ENCODE data around the gene FAM53B. TPM values are rescaled to one million over a fixed set of nuclear protein-coding genes. Genes with fewer than 3 reads are reported as not detected.

The FAM53B gene
- total RNA-seq, 1 experiment from 2014 or later: 13.7 TPM

DNA sequence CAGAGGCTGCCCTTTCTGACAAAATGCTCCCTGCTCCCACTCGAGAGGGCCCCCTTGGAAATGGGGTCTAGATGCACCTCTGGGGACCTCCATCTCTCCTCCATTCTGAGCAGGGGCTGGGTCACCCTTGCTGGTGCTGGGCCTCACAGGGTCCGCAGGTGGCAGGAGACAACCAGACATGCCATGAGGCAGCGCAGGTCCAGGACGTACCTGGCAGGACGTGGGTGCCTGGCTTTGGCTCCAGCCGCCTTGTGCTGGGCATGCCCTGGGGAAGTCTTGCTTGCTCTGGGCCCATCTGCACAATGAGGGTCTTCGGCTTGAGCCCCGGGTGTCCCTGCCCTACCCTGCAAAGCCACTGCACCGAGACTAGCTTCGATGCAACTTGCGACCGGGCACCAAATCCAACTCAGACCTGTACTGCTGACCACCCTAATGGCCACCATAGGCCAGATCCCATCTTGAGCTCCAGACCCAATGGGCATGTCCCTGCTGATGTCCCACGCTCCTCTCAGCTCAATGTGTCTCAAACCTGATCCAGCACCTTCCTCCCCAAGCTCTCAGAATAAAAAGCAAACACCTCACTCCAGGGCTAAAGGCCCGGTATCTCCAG is 107.0 kb downstream of the FAM53B start:
- BruUV-seq (replicated peaks): no TSS peak

DNA sequence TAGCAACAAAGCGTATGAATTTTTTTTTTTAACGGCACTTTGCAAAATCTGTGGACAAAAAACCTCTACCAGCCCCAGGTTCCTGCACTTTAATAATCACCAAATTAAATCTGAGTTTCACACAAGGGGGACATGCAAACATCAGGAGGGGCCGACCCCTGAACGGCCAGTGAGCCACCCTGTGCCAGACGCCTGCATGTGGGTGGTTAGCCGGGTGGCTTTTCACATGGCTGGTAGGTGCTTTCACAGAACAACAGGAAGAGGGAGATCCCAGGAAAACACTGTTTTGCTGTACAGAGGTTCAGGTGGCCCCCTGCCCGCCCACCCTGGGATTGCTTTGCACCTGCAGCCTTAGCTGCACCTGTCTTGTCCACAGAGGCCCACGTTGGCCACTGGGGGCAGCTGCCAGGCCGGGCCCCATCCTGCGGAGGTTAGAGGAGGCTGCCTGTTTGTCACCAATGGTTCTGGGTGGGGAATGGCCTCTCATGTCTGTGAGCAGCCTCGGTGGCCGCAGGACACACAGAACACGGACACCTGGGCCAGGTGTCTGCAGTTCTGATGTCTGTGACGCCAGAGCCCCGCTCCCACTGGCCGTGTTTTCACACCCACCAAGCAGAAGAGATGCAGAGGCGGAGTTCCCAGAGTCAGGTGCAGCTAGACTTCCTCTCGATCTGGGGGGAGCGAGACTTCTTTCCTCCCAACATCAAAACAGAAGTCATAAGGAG is 107.7 kb downstream of the FAM53B start:
- Histone ChIP-seq H3K9me3 (no peaks in the 10 kb centered on the region), H3K4me3 (ENCODE audit: low read depth, low read length) (no peak overlapping the region), H3K27me3 (replicated peaks; ENCODE audit: control insufficient read depth, insufficient read depth, low read length) (no peaks in the 10 kb centered on the region), H3K36me3 (ENCODE audit: control insufficient read depth, insufficient read depth, low read length) (no peaks in the 10 kb centered on the region; the same call in 1 of the 2 replicates), H3K4me1 (no peaks in the 10 kb centered on the region)
- TF ChIP-seq, protein P1, sequence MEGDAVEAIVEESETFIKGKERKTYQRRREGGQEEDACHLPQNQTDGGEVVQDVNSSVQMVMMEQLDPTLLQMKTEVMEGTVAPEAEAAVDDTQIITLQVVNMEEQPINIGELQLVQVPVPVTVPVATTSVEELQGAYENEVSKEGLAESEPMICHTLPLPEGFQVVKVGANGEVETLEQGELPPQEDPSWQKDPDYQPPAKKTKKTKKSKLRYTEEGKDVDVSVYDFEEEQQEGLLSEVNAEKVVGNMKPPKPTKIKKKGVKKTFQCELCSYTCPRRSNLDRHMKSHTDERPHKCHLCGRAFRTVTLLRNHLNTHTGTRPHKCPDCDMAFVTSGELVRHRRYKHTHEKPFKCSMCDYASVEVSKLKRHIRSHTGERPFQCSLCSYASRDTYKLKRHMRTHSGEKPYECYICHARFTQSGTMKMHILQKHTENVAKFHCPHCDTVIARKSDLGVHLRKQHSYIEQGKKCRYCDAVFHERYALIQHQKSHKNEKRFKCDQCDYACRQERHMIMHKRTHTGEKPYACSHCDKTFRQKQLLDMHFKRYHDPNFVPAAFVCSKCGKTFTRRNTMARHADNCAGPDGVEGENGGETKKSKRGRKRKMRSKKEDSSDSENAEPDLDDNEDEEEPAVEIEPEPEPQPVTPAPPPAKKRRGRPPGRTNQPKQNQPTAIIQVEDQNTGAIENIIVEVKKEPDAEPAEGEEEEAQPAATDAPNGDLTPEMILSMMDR (IDR thresholded peaks at IDR 0.05; ENCODE audit: insufficient read depth in 1 of 2, low read depth in 1 of 2, low read length in 1 of 2, severe bottlenecking in 1 of 2, unreplicated experiment in 1 of 2): peak; percentile 7 to 30
- ChIA-PET POLR2A (no interaction called here), CTCF (interaction anchor here (0.6 to 0.8 kb wide), 2 partner anchors 37 to 805 kb away, joined by 3 read pairs; no protein-coding TSS in a partner anchor)
- no peak overlapping the region for H3K27ac Mint-ChIP-seq (ENCODE audit: unreplicated experiment)
- no TSS peak for BruUV-seq (replicated peaks)
- no peak overlapping the region for H3K4me3 Mint-ChIP-seq (ENCODE audit: unreplicated experiment)
- no peaks in the 10 kb centered on the region for H3K36me3 Mint-ChIP-seq (ENCODE audit: insufficient read depth, unreplicated experiment)
- no peaks in the 10 kb centered on the region for H3K27me3 Mint-ChIP-seq (ENCODE audit: insufficient read depth, unreplicated experiment)
- no peak for DNase-seq
- no peaks in the 10 kb centered on the region for H3K4me1 Mint-ChIP-seq (ENCODE audit: low read depth, unreplicated experiment)
- H3K9me3 Mint-ChIP-seq (ENCODE audit: unreplicated experiment): no peaks in the 10 kb centered on the region
- intact Hi-C loops (cut with micrococcal nuclease; ENCODE audit: unreplicated experiment): no loop called here

More for the DNA sequence above, 107.0 kb downstream of the FAM53B start:
- H3K36me3 Mint-ChIP-seq (ENCODE audit: insufficient read depth, unreplicated experiment): no peaks in the 10 kb centered on the region
- no peak overlapping the region for H3K4me3 ChIP-seq (ENCODE audit: low read depth, low read length)
- ChIA-PET CTCF (no interaction called here), POLR2A (no interaction called here)
- DNase-seq: no peak
- TF ChIP-seq, protein P1 (IDR thresholded peaks at IDR 0.05; ENCODE audit: insufficient read depth in 1 of 2, low read depth in 1 of 2, low read length in 1 of 2, severe bottlenecking in 1 of 2, unreplicated experiment in 1 of 2): no peak
- no peak overlapping the region for H3K27ac Mint-ChIP-seq (ENCODE audit: unreplicated experiment)
- H3K9me3 ChIP-seq: no peaks in the 10 kb centered on the region
- H3K9me3 Mint-ChIP-seq (ENCODE audit: unreplicated experiment): no peaks in the 10 kb centered on the region
- H3K4me1 Mint-ChIP-seq (ENCODE audit: low read depth, unreplicated experiment): no peaks in the 10 kb centered on the region
- H3K27me3 ChIP-seq (replicated peaks; ENCODE audit: control insufficient read depth, insufficient read depth, low read length): no peaks in the 10 kb centered on the region
- H3K27me3 Mint-ChIP-seq (ENCODE audit: insufficient read depth, unreplicated experiment): no peaks in the 10 kb centered on the region
- no peaks in the 10 kb centered on the region for H3K4me1 ChIP-seq
- intact Hi-C loops (cut with micrococcal nuclease; ENCODE audit: unreplicated experiment): no loop called here
- no peaks in the 10 kb centered on the region; the same call in 1 of the 2 replicates for H3K36me3 ChIP-seq (ENCODE audit: control insufficient read depth, insufficient read depth, low read length)
- no peak overlapping the region for H3K4me3 Mint-ChIP-seq (ENCODE audit: unreplicated experiment)

DNA sequence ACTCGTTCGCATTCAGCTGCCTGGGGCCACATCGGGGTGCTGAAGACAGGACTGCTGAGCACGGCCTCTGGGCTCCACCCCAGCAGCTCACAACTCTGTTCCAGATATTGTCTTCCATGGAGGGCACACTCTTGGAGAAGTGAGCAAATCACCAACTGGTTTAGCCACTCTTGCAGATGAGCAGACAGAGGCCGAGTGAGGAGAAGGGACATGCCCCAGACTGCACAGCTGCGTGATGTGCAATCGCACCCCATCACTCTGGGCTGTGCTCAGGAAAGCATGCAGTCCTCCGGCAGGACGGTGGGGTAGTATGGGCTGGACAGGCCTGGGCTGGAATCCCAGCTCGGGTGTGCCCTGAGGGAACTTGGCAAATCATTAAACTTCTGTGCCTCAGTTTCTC is 111.6 kb downstream of the FAM53B start:
- H3K4me1 ChIP-seq: no peaks in the 10 kb centered on the region
- TF ChIP-seq, protein P1 (IDR thresholded peaks at IDR 0.05; ENCODE audit: insufficient read depth in 1 of 2, low read depth in 1 of 2, low read length in 1 of 2, severe bottlenecking in 1 of 2, unreplicated experiment in 1 of 2): no peak
- Mint-ChIP-seq H3K27ac (ENCODE audit: unreplicated experiment) (no peak overlapping the region), H3K4me3 (ENCODE audit: unreplicated experiment) (no peak overlapping the region), H3K27me3 (ENCODE audit: insufficient read depth, unreplicated experiment) (no peaks in the 10 kb centered on the region), H3K36me3 (ENCODE audit: insufficient read depth, unreplicated experiment) (no peaks in the 10 kb centered on the region), H3K4me1 (ENCODE audit: low read depth, unreplicated experiment) (no peaks in the 10 kb centered on the region), H3K9me3 (ENCODE audit: unreplicated experiment) (no peaks in the 10 kb centered on the region)
- CTCF ChIA-PET: interaction anchor here (0.7 to 1.0 kb wide), 2 partner anchors 109 to 507 kb away, joined by 4 to 5 read pairs; no protein-coding TSS in a partner anchor
- DNase-seq: no peak
- no peak overlapping the region for H3K4me3 ChIP-seq (ENCODE audit: low read depth, low read length)
- POLR2A ChIA-PET: no interaction called here
- no TSS peak for BruUV-seq (replicated peaks)
- no peaks in the 10 kb centered on the region for H3K27me3 ChIP-seq (replicated peaks; ENCODE audit: control insufficient read depth, insufficient read depth, low read length)
- intact Hi-C loops (cut with micrococcal nuclease; ENCODE audit: unreplicated experiment): loop anchor here (5.0 kb wide), 1 partner anchor 110 kb away; the partner anchor contains the start of gene FAM53B
- H3K9me3 ChIP-seq: no peaks in the 10 kb centered on the region
- H3K36me3 ChIP-seq (ENCODE audit: control insufficient read depth, insufficient read depth, low read length): no peaks in the 10 kb centered on the region
